Measurements from ENCODE around the gene GNLY.
"Not testable (repeated sequence)": the region's sequence is repeated elsewhere in the genome, so short reads cannot be mapped to it uniquely, and the experiment has no call there.

The GNLY gene

DNA sequence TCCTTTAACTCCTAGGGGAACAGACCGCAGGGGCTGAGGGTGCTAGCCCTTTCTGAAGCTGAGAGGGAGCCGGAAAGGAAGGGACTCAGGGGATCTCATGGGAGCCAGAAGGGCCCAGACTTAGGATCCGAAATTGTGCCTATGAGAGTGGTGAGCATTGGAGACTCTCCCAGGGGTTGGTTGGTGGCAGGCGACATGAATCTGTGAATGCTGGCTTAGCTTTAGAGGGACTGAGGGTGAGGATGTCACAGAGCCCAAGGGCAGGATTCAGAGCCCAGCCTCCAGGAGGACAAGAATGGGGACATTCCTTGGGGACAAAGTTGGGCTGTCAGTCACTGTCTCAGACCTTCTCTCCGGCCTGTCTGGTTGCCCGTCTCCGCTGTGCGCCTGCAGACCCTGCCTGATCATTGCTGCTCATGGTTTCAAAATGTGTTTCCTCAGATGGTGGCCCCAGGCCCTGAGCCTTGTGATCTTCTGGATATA is 17.5 kb downstream of the GNLY start:
- DNase-seq = no peak

- DNase-seq = no peak
Observed at GRCh38 chr2:85712336-85712735, 18.2 kb downstream of the GNLY start.

- no peak for DNase-seq
Observed at GRCh38 chr2:85712849-85713612, 18.9 kb downstream of the GNLY start.

DNA sequence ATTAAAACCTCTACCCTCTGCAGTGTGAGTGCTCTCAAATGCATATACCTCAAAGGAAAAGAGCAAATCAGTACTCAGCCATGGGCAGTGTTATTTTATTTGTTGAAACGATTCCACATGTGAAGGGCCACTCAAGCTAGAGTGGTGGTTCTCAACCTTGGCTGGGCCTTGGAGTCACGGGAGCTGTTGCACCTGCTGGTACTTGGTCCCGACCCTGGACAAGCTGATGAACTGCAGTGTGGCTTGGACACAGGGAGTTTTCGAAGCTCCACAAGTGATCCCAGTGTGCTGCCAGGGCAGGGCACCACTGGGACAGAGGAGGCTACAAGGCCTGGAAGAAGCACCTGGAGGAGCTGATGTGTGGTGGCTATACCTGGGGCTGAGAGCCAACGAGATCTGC is 19.7 kb downstream of the GNLY start:
- DNase-seq = no peak

DNA sequence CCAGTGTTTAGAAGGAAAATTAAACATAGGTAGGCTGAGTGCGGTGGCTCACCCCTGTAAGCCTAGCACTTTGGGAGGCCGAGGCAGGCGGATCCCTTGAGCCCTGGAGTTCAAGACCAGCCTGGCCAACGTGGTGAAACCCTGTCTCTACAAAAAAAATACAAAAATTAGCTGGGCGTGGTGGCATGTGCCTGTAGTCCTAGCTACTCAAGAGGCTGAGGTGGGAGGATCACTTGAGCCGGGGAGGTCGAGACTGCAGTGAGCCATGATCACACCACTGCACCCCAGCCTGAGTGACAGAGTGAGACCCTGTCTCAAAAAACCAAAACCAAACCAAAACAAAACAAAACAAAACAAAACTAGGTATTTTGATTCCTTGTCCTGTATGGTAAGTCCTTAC is 20.3 kb downstream of the GNLY start:
- DNase-seq = not testable (repeated sequence)

GRCh38 chr2:85714841-85715240 is 20.7 kb downstream of the GNLY start:
- no peak for DNase-seq

GRCh38 chr2:85716346-85716914 is 22.3 kb downstream of the GNLY start:
- no peak for DNase-seq

GRCh38 chr2:85717308-85718008 is 23.3 kb downstream of the GNLY start:
- no peak for DNase-seq

- DNase-seq = no peak
Observed at GRCh38 chr2:85718009-85718391, 23.8 kb downstream of the GNLY start.

- DNase-seq = no peak
Observed at GRCh38 chr2:85718885-85719492, 24.8 kb downstream of the GNLY start.

- no peak for DNase-seq
Observed at GRCh38 chr2:85719609-85720240, 25.6 kb downstream of the GNLY start.

DNA sequence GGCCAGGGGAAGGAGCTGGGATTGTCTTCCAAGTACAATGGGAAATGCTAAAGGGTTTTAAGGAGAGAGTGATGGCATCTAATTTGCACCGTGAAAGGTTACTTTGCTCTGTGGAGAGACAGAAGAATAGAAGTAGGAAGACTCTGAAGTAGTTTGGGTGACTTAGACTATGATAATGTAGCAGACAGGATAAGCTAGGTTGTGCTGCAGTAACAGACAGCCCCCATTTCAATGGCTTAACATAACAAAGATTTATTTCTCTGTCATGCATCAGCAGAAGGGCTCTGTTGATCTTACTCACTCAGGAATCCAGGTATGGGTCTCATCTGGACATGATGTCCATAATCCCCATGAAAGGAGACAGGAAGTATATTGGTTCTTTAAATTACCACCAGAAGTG is 26.4 kb downstream of the GNLY start:
- DNase-seq = no peak

GRCh38 chr2:85721641-85722040 is 27.5 kb downstream of the GNLY start:
- DNase-seq = no peak

GRCh38 chr2:85722519-85722918 is 28.4 kb downstream of the GNLY start:
- DNase-seq = no peak

DNA sequence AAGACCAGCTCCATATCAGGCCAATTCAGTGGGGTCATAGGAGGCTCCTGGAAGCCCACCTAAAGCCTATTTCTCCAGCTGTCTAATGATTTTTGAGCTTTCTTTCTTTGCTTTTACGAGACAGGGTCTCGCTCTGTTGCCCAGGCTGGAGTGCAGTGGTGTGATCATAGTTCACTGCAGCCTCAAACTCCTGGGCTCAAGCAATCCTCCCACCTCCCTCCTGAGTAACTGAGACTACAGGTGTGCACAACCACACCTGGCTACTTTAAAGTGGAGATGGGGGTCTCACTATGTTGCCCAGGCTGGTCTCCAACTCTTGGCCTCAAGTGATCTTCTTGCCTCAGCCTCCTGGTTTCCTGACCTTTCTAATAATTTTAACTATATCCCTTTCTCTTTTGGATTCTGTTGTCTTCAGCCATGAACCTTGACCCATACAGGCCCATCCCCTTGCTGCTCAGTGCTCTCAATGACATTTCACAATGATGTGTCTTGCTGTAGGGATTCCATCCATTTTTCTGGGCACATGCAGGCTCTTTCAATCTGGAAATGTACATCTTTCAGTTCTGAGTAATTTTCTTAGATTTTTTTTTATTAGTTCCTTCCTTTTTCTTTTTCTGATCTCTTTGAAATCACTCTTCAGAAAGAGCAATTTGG is 29.7 kb downstream of the GNLY start:
- no peak for DNase-seq

GRCh38 chr2:85724731-85725181 is 30.6 kb downstream of the GNLY start:
- no peak for DNase-seq

DNA sequence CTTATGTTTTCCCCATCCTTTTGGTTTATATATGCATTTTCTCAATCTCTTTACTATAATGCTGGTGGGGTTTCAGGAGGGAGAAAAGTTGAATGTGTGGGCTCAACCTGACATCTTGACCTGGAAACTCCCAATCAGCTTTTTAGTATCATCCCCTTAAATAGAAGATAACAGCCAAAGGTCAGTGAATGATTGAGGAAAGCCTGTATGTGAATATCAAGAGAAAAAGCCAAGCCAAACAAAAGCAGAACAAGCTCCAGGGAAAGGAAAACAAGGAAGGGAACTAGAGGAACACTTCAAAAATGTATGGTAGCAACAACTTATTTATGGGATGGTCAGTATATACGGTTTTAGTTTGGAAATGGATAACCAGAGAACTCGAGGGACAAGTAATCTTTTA is 31.3 kb downstream of the GNLY start:
- DNase-seq = no peak

- DNase-seq = no peak
Observed at GRCh38 chr2:85727798-85728197, 33.6 kb downstream of the GNLY start.

DNA sequence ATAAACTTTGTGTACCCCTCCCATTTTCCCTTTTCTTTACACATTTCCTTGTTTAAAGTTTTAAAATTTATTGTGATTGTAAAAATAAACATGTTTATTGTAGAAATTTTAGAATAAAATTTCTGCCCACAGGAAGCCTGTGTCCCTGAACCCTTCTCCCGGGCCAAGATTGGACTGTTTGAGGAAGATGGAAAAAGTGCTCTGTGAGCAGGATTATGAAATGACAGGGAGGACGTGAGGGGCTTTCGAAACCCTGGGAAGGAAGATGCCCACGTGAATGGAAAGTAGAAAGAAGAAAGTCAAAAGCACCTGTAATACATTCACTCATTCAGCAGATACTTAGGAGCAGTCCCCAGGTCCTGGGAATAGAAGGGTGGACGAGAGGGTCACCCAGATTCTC is 34.2 kb downstream of the GNLY start:
- DNase-seq = no peak

DNA sequence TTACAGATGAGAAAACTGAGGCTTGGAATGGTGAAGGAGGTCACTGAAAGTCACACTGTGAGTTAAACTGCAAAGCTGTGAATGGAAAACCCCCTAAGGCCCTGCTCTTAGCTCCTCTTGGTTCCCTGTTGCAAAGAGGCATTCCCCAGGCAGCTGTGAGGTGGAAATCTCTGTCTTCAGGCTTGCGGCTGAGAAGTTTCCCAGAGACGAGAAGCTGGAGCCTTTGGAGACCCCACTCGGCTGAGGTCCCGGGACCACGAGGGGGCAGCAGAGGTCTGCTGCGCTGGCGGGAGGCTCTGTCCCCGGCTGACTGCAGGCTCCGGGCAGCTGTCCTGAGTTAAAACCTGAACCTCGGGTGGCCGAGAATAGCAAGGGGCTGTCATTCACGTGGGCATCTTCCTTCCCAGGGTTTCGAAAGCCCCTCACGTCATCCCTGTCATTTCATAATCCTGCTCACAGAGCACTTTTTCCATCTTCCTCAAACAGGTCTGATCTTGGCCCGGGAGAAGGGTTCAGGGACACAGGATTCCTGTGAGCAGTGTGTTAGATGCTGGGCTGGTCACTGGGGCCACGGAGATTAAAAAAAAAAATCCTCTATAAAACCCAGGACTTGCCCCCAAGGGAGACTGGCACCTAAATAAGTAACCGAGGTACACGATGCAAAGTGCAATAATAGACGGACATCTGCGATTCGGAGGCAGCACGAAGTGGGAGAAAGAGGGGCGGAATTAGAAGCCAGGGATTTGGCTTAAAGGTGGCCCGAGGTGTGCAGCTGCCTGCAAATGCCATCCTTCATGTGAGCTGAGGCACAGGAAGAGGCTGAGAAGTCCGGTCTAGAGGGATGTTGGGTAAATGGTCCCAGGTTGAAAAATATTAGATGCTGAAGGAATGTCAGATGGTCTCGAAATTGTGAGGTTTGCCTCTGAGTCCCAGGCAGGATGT is 35.0 kb downstream of the GNLY start:
- DNase-seq = peak; percentile 61 to 74

- DNase-seq = no peak
Observed at GRCh38 chr2:85729825-85730510, 35.8 kb downstream of the GNLY start.
